H1 (cell line): ENCODE data around the gene PGM3.

Experiments used
- ATF2 ChIP-seq: IDR thresholded peaks from 2 replicates; pipeline ENCODE4 v1.6.1; 2012; ENCODE audit warnings: low read length, inconsistent platforms
- CEBPB ChIP-seq: IDR thresholded peaks from 2 replicates; pipeline ENCODE4 v1.6.1; 2012; ENCODE audit warnings: low read depth, low read length
- CHD1 ChIP-seq: IDR thresholded peaks from 2 replicates; pipeline ENCODE4 v1.6.1; 2012; ENCODE audit warnings: low read depth, low read length, improper control_type of control experiment
- CREB1 ChIP-seq: IDR thresholded peaks from 2 replicates; pipeline ENCODE4 v1.6.1; 2012; ENCODE audit warnings: inconsistent platforms
- GABPA ChIP-seq: IDR thresholded peaks from 2 replicates; pipeline ENCODE4 v1.6.1; 2011; ENCODE audit warnings: mild to moderate bottlenecking, low read length, moderate library complexity, borderline replicate concordance; ENCODE audit not compliant: insufficient read depth
- JUND ChIP-seq: IDR thresholded peaks from 2 replicates; pipeline ENCODE4 v1.6.1; 2011; ENCODE audit warnings: mild to moderate bottlenecking, improper control_type of control experiment, low read length
- KDM1A ChIP-seq: fragments of 200-600, 300-600 bp; sonication (generic); IDR thresholded peaks from 2 replicates; pipeline ENCODE4 v1.7.1; 2016; ENCODE audit warnings: mild to moderate bottlenecking, low read length, borderline replicate concordance
- POLR2A ChIP-seq, 2 experiments: IDR thresholded peaks; 1 replicate in 1 of 2; 2 replicates in 1 of 2; pipeline ENCODE4 v1.6.1; 2011; ENCODE audit warnings: low read depth in 2 of 2, low read length in 2 of 2, mild to moderate bottlenecking in 2 of 2; ENCODE audit errors: control extremely low read depth in 1 of 2
- POLR2AphosphoS5 ChIP-seq: IDR thresholded peaks from 2 replicates; pipeline ENCODE4 v1.6.1; 2011; ENCODE audit warnings: low read depth, low read length
- RAD21 ChIP-seq, 2 experiments: IDR thresholded peaks in 1 of 2; conservative IDR thresholded peaks in 1 of 2; 2 replicates each; pipeline ENCODE4 v1.6.1; 2011; ENCODE audit warnings: low read depth in 2 of 2, low read length in 2 of 2, improper control_type of control experiment in 1 of 2, inconsistent platforms in 1 of 2, mild to moderate bottlenecking in 1 of 2, moderate library complexity in 1 of 2
- RFX5 ChIP-seq: IDR thresholded peaks from 2 replicates; pipeline ENCODE4 v1.6.1; 2011; ENCODE audit warnings: low read depth, low read length, improper control_type of control experiment, borderline replicate concordance
- TF ChIP-seq, protein P1 (sequence below), 3 experiments: IDR thresholded peaks; 1 replicate in 2 of 3; 2 replicates in 1 of 3; pipeline versions ENCODE4 v1.5.1 to v1.6.1; 2011; ENCODE audit warnings: low read length in 3 of 3, mild to moderate bottlenecking in 3 of 3, inconsistent platforms in 2 of 3, low read depth in 1 of 3, moderate library complexity in 1 of 3; ENCODE audit not compliant: insufficient read depth in 1 of 3; ENCODE audit errors: control extremely low read depth in 1 of 3

DNA sequence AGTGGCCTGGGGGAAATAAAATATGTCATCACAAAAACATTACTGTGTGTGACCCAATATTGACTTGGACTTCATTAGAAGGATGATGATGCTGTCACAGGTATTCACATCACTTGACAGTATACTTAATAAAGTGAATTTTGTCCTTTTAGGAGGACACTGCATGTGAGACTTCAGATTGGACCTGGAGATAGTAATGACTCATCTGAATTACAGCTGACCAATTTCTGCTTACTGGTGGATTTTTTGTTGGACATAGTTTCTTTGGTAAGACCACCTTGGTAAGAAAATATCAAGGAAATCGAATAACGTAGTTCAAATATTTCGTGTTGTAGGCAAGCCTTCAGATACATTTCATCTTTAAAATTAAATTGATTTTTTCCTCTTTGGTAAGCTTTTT, 68.5 kb downstream of the PGM3 start:
- TF ChIP-seq, protein P1, sequence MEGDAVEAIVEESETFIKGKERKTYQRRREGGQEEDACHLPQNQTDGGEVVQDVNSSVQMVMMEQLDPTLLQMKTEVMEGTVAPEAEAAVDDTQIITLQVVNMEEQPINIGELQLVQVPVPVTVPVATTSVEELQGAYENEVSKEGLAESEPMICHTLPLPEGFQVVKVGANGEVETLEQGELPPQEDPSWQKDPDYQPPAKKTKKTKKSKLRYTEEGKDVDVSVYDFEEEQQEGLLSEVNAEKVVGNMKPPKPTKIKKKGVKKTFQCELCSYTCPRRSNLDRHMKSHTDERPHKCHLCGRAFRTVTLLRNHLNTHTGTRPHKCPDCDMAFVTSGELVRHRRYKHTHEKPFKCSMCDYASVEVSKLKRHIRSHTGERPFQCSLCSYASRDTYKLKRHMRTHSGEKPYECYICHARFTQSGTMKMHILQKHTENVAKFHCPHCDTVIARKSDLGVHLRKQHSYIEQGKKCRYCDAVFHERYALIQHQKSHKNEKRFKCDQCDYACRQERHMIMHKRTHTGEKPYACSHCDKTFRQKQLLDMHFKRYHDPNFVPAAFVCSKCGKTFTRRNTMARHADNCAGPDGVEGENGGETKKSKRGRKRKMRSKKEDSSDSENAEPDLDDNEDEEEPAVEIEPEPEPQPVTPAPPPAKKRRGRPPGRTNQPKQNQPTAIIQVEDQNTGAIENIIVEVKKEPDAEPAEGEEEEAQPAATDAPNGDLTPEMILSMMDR (IDR thresholded peaks at IDR 0.05; ENCODE audit: control extremely low read depth in 1 of 3, insufficient read depth in 1 of 3, low read depth in 1 of 3, low read length in 3 of 3): no peak
- TF ChIP-seq RAD21 (IDR thresholded peaks at IDR 0.05 in 1 of 2, conservative IDR thresholded peaks at IDR 0.05 in 1 of 2; ENCODE audit: low read depth in 2 of 2, low read length in 2 of 2) (no peak), POLR2AphosphoS5 (no peak), CEBPB (no peak), KDM1A (no peak), CREB1 (no peak), GABPA (no peak), RFX5 (no peak), POLR2A (IDR thresholded peaks at IDR 0.05; ENCODE audit: control extremely low read depth in 1 of 2, low read depth in 2 of 2, low read length in 2 of 2) (no peak), ATF2 (no peak), JUND (no peak), CHD1 (no peak)
